Thoracic aorta (tissue), 2 donors: ENCODE results near the gene SSR4. TPM values are rescaled to one million over a fixed set of nuclear protein-coding genes. Genes with fewer than 3 reads are reported as not detected.

ENCODE experiments used
- ATAC-seq: fragments of 150-250 bp; one replicate; pipeline ENCODE4 v1.8.0; 2017; ENCODE audit warnings: low read depth; ENCODE audit not compliant: insufficient number of reproducible peaks, low FRiP score
- DNase-seq: peaks from one replicate; pipeline ENCODE4 v3.0.0-alpha.2; 2020; ENCODE audit warnings: low spot score
- H3K27ac ChIP-seq, 2 donors: fragments of 200-600 bp; sonication (generic); 1 replicate in 1 of 2; 2 replicates in 1 of 2; pipeline ENCODE4 v1.5.1; 2016; ENCODE audit warnings: mild to moderate bottlenecking in 2 of 2, moderate library complexity in 2 of 2
- H3K27me3 ChIP-seq: fragments of 200-600 bp; sonication (generic); replicated peaks from 2 replicates; pipeline ENCODE4 v1.6.0; 2016; ENCODE audit warnings: mild to moderate bottlenecking; ENCODE audit not compliant: insufficient read depth
- H3K36me3 ChIP-seq: fragments of 200-600 bp; sonication (generic); one replicate; pipeline ENCODE4 v1.5.1; 2016
- H3K4me1 ChIP-seq, 2 donors: fragments of 200-600 bp; sonication (generic); 1 replicate in 1 of 2; 2 replicates in 1 of 2; pipeline versions ENCODE4 v1.5.1 to v1.6.0; 2016; ENCODE audit warnings: low read depth in 2 of 2, mild to moderate bottlenecking in 1 of 2; ENCODE audit not compliant: control insufficient read depth in 1 of 2
- H3K4me3 ChIP-seq: fragments of 200-600 bp; sonication (generic); 2 replicates; pipeline ENCODE4 v1.5.1; 2016; ENCODE audit warnings: mild to moderate bottlenecking
- H3K9me3 ChIP-seq: fragments of 200-600 bp; sonication (generic); 2 replicates; pipeline ENCODE4 v1.5.1; 2016
- total RNA-seq, 2 donors: library from RNA; depleted of rRNA; stranded (reverse); fragments of >200 nt; gene quantifications; one replicate each; pipeline versions ENCODE4 v1.1.0 to v1.2.3, GENCODE V29; 2016
- TF ChIP-seq, protein P1 (sequence below): fragments of 200-600 bp; sonication (generic); IDR thresholded peaks from one replicate; pipeline ENCODE4 v1.5.1; 2019; ENCODE audit warnings: antibody characterized with exemption

SSR4 gene
- total RNA-seq, 2 donors from 2014 or later: 103 to 299 TPM

GRCh38 chrX:153776611-153777045 is 17.8 kb upstream of the SSR4 start:
- Histone ChIP-seq H3K27ac (no peak overlapping the region), H3K4me3 (no peak overlapping the region), H3K9me3 (no peaks in the 10 kb centered on the region), H3K27me3 (no peaks in the 10 kb centered on the region), H3K4me1 (peaks cover 0 to 16% of the 10 kb centered on the region in 2 donors), H3K36me3 (no peaks in the 10 kb centered on the region)
- no peak for DNase-seq
- no peak for ATAC-seq
- TF ChIP-seq, protein P1, sequence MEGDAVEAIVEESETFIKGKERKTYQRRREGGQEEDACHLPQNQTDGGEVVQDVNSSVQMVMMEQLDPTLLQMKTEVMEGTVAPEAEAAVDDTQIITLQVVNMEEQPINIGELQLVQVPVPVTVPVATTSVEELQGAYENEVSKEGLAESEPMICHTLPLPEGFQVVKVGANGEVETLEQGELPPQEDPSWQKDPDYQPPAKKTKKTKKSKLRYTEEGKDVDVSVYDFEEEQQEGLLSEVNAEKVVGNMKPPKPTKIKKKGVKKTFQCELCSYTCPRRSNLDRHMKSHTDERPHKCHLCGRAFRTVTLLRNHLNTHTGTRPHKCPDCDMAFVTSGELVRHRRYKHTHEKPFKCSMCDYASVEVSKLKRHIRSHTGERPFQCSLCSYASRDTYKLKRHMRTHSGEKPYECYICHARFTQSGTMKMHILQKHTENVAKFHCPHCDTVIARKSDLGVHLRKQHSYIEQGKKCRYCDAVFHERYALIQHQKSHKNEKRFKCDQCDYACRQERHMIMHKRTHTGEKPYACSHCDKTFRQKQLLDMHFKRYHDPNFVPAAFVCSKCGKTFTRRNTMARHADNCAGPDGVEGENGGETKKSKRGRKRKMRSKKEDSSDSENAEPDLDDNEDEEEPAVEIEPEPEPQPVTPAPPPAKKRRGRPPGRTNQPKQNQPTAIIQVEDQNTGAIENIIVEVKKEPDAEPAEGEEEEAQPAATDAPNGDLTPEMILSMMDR: no peak

DNA sequence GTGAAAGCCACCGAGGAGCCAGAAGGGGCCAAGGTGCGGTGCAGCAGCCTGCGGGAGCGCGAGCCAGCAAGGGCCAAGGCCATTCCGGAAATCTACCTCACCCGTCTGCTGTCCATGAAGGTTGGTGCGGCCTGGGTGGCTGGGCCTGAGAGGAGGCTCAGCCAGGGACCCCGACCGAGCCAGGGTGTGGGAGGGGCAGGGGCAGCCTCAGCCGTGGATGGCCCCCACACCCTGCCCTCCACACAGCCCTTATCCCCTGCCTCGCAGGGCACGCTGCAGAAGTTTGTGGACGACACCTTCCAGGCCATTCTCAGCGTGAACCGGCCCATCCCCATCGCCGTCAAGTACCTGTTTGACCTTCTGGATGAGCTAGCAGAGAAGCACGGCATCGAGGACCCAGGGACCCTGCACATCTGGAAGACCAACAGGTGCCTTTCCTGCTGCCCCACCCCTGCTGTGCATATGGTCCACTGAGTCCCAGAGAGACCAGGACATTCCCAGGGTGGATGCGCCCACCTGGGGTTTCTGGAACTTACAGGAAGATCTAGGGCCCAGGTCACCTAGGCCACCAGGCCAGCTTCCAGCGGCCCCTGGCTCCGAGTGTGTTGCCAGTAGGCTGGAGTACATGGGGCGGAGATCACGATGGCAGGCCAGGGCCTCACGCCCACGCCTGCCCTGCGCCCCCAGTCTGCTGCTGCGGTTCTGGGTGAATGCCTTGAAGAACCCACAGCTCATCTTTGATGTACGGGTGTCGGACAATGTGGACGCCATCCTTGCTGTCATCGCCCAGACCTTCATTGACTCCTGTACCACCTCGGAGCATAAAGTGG is 17.0 kb upstream of the SSR4 start:
- no peak overlapping the region for H3K27ac ChIP-seq
- no peaks in the 10 kb centered on the region for H3K36me3 ChIP-seq
- no peaks in the 10 kb centered on the region for H3K27me3 ChIP-seq
- ATAC-seq: no peak
- DNase-seq: no peak
- H3K4me3 ChIP-seq: no peak overlapping the region
- TF ChIP-seq, protein P1: no peak
- peaks cover 0 to 24% of the 10 kb centered on the region in 2 donors for H3K4me1 ChIP-seq
- H3K9me3 ChIP-seq: no peaks in the 10 kb centered on the region

- Histone ChIP-seq H3K27ac (no peak overlapping the region), H3K36me3 (no peaks in the 10 kb centered on the region), H3K4me1 (peaks cover 0 to 26% of the 10 kb centered on the region in 2 donors), H3K9me3 (no peaks in the 10 kb centered on the region), H3K27me3 (no peaks in the 10 kb centered on the region), H3K4me3 (no peak overlapping the region)
- ATAC-seq: no peak
- TF ChIP-seq, protein P1: no peak
- DNase-seq: no peak
Measured at GRCh38 chrX:153778181-153778580, 16.3 kb upstream of the SSR4 start.

DNA sequence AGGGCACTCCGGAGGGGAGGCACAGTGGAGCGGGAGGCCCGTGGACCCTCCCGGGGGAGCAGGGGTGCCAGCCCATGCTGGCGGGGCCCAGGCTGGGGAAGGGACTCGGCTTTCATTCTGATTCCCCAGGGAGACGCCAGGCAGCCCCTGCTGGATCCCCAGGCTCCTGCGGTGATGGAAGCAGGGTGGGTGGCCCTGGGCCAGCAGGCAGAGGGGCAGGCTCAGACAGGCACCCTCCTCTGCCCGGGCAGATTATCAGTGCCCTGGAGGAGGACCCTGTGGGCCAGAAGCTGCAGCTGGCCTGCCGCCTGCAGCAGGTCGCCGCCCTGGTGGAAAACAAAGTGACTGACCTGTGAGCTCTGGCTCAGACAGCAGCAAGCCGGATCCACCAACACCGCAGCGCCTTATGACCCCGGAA is 15.8 kb upstream of the SSR4 start:
- DNase-seq (no peak), ATAC-seq (no peak)
- TF ChIP-seq, protein P1: no peak
- H3K36me3 ChIP-seq: no peaks in the 10 kb centered on the region
- no peaks in the 10 kb centered on the region for H3K27me3 ChIP-seq
- H3K4me1 ChIP-seq: peaks cover 0 to 26% of the 10 kb centered on the region in 2 donors
- no peak overlapping the region for H3K27ac ChIP-seq
- H3K9me3 ChIP-seq: no peaks in the 10 kb centered on the region
- no peak overlapping the region for H3K4me3 ChIP-seq

- Histone ChIP-seq H3K36me3 (peaks cover 2% of the 10 kb centered on the region), H3K27ac (peak overlapping the region; percentile 73 to 79), H3K9me3 (no peaks in the 10 kb centered on the region), H3K4me3 (peak overlapping the region; percentile 62), H3K27me3 (no peaks in the 10 kb centered on the region), H3K4me1 (peaks cover 0 to 26% of the 10 kb centered on the region in 2 donors)
- TF ChIP-seq, protein P1: no peak
- DNase-seq: no peak
- ATAC-seq: no peak
Measured at GRCh38 chrX:153779891-153780677, 14.4 kb upstream of the SSR4 start.
